Medulla oblongata (tissue), 1 donor: ENCODE measurements around the gene FKBP14.

Source experiments
- DNase-seq: peaks from one replicate; pipeline ENCODE4 v3.0.0-alpha.2; 2015; ENCODE audit errors: extremely low spot score

Gene FKBP14, protein sequence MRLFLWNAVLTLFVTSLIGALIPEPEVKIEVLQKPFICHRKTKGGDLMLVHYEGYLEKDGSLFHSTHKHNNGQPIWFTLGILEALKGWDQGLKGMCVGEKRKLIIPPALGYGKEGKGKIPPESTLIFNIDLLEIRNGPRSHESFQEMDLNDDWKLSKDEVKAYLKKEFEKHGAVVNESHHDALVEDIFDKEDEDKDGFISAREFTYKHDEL

GRCh38 chr7:30026229-30027064 lies at the start of gene FKBP14:
FKBP14 (minus strand) TSS chr7:30026702; CDS start chr7:30026508, 194 bp downstream.
- peak; percentile 99 for DNase-seq

DNA sequence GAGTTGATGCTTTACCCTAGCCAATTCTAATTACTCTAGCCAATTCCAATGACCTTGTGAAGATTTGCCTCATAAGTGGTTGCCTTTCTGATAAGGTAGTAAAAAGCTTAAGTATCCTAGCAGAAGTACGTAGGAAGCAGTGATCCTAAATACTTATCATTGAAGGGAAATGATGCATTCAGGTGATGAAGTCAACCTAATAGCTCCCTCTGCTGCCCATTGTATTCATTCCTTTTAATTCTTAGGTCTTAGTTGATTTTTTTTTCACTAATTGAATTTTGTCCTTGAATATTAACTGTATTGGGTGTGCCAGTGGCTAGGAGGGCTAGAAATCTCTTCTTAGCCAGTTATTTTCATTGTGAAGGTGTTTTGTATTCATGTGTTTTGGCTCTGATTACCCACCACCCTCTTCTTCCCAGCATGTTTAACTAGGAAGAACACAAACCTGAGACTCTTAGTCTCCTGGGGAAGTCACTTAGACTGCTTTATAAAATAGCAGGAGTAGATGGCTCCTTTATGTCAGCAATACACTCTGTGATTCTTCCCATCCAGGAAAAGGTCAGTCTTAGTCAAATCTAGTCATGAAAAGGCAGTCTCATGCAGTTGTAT lies 48.0 kb upstream of the FKBP14 start:
- peak; percentile 21 for DNase-seq

- DNase-seq, result no peak
These were observed 46.2 kb upstream of the FKBP14 start for GRCh38 chr7:30072735-30073134.

DNA sequence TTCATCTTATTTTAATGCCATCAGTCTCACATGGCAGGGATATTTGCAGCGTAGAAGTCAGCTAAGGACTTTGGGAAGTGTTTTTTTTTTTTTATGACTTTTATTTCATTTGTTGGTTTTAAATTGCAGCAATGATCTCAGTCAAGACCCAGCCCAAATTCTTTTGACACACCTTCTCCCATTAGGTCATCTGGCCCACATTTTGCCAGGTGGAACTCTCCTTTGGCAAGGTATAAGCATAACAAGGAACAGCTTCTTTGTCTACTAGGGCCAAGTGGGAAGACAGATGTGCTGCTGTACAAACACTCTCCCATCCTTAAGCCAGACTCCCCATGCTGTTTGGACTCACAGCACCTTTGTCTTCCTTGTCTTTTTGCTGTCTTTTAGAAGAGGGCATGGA lies 43.5 kb upstream of the FKBP14 start:
- no peak for DNase-seq

DNA sequence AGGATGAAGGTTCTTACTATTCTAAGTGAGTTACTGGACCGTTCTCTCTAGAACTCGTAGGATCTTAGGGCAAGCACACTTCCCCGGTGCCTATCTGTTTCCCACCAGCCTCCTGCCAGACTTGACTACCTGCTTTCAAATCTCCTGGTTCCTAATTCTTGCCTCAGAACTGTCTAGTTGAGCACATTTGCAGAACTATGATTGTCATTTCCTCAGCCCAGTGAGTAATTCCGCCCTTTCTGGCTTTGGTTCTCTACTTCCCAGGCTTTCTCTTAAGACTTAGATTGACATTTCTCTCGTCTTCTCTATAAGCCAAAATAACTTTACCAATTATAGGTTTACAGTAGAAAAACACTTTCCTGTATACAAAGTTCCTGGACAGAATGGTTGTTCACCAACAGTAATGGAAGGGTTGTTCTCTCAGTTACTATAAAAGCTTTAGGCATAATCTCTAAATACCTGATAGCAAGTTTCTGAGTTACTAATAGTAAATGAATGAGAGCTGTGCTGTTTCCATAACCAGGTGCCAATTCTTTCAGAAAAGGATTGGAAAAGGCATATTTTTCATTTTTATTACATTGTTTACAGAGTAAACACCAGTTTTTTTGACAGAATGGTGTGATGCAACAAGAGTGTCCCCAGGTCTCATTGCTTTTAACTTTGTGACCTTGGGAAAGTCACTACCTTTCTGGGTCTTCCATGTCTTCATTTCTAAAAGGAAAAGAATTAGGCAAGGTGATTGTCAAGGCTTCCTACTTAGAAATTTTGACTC lies 42.8 kb upstream of the FKBP14 start:
- DNase-seq, result no peak

GRCh38 chr7:30068117-30068516 lies 41.6 kb upstream of the FKBP14 start:
- DNase-seq, result no peak

DNA sequence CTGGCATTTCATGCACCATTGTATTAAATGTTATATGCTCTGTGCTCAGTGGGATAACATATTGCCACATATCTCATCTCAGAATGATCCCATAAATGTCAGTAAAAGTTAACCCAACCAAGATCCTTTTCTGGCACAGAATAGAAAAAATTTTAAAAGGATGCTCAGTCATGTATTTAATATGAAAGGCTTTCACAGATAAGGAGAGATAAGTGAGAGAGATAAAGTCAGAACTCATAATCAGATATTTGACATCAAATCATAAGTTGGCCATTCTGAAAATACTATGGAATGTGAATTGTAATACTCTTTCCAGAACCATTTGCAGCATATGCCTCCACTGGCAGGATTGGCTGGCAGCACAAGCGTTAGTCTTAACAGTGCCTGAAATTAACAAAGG lies 40.2 kb upstream of the FKBP14 start:
- DNase-seq, result no peak

DNA sequence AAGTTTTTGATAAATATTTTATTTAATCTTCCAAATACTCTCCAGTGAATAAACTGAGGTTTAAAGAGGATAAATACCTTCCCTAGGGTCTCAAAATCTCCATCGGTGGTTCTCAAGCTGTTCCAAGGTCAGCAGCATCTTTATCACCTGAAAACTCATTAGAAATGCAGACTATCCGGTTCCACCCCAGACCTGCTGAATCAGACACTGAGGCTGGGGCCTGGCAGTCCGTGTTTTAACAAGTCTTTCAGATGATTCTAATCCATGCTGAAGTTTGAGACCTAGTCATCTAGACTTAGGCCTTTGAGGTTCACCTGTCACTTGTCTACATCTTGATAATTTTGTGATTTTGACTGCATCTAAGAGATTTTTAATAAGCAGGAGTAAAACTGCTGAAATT lies 39.2 kb upstream of the FKBP14 start:
- no peak for DNase-seq

GRCh38 chr7:30062587-30062986 lies 36.1 kb upstream of the FKBP14 start:
- DNase-seq, result peak; percentile 75

DNA sequence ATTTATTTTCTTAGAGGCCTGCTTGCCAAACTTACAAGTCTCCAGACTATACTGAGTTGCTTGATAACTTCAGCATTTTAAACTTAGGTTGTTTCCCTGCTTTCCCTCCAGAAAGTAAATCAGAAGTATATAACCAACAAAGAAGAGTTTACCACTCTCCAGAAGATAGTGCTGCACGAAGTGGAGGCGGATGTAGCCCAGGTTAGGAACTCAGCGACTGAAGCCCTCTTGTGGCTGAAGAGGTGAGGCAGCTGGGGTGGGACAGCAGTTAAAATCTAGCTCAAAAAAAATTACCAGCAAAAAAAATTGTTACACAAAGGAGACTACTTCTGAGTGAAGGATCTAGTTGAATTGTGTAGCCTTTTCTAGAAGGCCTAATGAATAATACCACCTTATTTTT lies 35.3 kb upstream of the FKBP14 start:
- DNase-seq, result peak; percentile 24

DNA sequence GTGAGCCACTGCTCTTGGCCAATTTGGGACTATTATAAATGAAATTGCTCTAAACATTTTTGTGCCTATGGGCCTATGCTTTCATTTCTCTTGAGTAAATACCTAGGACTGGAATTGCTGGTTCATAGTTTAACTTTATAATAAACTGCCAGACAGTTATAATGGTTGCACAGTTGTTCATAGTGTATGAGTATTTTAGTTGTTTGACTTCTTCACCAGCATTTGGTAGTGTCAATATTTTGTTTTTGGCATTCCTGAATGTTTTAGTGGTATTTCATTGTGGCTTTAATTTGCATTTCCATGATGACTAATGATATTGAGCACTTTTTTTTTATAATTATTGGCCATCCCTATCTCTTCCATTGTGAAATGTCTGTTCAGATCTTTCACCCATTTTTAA lies 31.2 kb upstream of the FKBP14 start:
- DNase-seq, result no peak

- no peak for DNase-seq
These were observed 26.6 kb upstream of the FKBP14 start for GRCh38 chr7:30053068-30053467.

GRCh38 chr7:30049173-30049572 lies 22.7 kb upstream of the FKBP14 start:
- DNase-seq, result no peak

- no peak for DNase-seq
These were observed 22.1 kb upstream of the FKBP14 start for GRCh38 chr7:30048582-30048981.

DNA sequence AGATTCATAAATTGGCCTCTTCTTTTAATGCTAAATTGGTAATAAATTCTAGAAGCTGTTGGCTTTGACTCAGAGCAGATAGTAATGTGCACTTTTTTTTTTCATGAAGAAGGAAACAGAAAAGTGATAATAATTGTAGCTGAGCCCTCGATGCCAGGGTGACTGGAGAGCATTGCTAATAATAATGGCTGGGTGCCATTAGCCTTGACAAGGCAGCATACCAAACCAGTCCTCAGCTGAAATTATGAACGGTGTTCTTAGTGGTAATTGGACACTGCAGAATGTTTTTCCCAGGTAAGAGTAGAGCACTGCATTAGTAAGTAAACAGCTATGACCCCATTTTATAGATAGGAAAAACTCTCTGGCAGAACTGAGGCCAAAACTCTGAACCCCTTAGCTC lies 20.6 kb upstream of the FKBP14 start:
- no peak for DNase-seq

GRCh38 chr7:30046127-30046770 lies 19.7 kb upstream of the FKBP14 start:
- DNase-seq, result no peak

- no peak for DNase-seq
These were observed 15.2 kb upstream of the FKBP14 start for GRCh38 chr7:30041526-30042269.

DNA sequence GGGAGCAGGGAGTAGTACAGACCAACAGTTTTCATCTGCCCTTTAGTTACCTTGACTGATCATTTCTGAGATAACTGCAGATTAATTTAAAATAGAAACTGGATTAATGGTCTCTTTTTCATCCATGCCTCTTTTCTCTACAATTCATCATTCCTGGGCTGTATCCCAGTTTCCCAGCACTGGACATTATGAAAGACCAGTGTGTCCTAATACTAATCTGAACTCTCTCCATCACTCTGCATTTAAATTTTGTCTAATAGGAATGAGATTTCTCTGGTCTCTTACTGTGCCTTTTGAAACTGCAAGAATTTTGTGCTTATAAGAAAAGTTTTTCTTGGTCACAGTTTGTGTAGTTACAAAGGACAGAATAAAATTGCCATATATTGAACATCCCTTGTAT lies 14.4 kb upstream of the FKBP14 start:
- DNase-seq, result no peak

DNA sequence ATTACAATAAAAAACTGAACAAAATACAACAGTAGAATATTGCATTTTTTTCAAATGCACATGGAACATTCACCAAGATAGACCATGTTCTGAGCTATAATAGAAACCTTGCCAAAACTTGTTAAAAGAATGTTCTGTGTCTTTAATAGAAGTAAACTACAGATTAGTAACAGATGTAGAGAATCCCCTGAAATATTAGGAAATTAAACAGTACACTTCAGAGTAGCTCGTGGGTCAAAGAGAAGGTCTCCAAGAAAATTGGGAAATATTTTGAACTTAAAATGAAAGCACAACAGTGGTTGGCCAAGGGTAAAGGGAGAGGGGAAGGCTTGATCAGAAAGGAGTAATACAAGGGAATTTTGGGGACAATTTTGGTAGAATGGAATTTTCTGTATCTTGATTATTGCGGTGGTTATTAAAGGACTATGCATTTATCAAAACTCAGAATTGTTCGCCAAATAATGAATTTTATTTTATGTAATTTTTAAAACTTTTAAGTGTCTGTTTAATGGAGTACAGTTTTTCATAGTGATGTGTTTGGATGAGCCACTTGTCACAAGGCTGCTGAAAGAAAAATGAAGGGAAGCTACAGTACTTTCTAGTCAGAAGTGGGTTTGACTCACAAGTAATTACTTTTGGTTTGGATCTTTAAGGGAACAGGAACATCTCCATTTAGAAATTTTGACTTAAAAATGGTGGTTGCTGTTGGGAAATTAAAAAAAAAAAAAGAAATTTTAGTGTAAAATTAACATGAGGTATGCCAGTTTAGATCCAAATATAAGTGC lies 11.9 kb upstream of the FKBP14 start:
- no peak for DNase-seq

DNA sequence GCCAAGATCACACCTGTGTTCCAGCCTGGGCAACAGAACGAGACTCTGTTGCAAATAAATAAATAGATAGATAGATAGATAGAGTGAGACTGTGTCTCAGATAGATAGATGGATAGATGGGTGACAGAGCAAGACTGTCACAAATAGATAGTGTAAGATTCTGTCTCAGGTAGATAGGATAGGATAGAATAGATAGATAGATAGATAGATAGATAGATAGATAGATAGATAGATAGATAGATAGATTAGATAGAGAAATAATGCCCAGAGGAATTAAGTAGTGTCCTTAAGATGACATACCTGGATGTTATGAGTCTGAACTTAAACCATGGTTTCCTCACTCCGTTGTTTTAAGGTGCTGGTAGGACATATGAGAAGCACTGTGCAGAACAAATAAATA lies 9.7 kb upstream of the FKBP14 start:
- DNase-seq, result no peak
